ENCODE measurements around the gene CDK6.

The CDK6 gene

GRCh38 chr7:92826258-92826938 is 10.0 kb downstream of the CDK6 start:
- Histone ChIP-seq H3K4me3 (ENCODE audit: low read depth, low read length) (no peak overlapping the region), H3K36me3 (ENCODE audit: insufficient read depth, low read length) (peaks cover 16% of the 10 kb centered on the region)

DNA sequence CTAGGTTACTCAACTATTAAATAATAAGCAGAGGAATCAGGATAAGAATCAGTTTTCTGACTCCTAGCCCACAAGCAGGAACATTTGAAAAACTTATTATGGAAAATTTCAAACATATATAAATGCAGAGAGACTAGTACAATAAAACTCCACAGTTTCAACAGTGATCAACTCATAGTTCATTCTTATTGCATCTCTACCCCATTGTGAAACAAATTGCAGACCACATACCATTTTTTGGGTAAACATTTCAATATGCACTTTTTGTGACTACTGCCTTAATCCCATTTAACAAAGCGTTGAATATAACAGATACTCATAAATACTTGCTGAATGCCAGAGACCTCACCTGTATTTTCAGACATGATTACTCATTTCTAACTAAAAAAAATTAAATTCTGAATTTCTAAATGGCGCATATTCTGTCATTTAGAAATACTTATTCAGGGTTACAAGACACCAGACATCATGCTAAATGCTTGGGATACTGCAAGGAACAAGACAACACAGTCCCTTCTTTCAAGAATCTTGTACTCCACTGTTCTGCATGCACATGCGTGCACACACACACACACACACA is 11.4 kb downstream of the CDK6 start:
- Histone ChIP-seq H3K27me3 (ENCODE audit: insufficient read depth, low read length) (no peaks in the 10 kb centered on the region), H3K4me3 (ENCODE audit: low read depth, low read length) (no peak overlapping the region), H3K36me3 (ENCODE audit: insufficient read depth, low read length) (peaks cover 14% of the 10 kb centered on the region), H2AFZ (ENCODE audit: low read length, unreplicated experiment) (no peak overlapping the region), H3K4me1 (ENCODE audit: control insufficient read depth, insufficient read depth, low read length, unreplicated experiment) (peaks cover 33% of the 10 kb centered on the region), H3K27ac (ENCODE audit: low read depth, low read length) (no peak overlapping the region), H3K79me2 (ENCODE audit: control insufficient read depth, insufficient read depth, low read length, unreplicated experiment) (peaks cover 91% of the 10 kb centered on the region)

More at GRCh38 chr7:92826258-92826938, 10.0 kb downstream of the CDK6 start:
- no peak overlapping the region for H3K27ac ChIP-seq (ENCODE audit: low read depth, low read length)
- H2AFZ ChIP-seq (ENCODE audit: low read length, unreplicated experiment), result no peak overlapping the region
- peaks cover 46% of the 10 kb centered on the region for H3K4me1 ChIP-seq (ENCODE audit: control insufficient read depth, insufficient read depth, low read length, unreplicated experiment)
- H3K27me3 ChIP-seq (ENCODE audit: insufficient read depth, low read length), result no peaks in the 10 kb centered on the region
- H3K79me2 ChIP-seq (ENCODE audit: control insufficient read depth, insufficient read depth, low read length, unreplicated experiment), result peaks cover 93% of the 10 kb centered on the region

DNA sequence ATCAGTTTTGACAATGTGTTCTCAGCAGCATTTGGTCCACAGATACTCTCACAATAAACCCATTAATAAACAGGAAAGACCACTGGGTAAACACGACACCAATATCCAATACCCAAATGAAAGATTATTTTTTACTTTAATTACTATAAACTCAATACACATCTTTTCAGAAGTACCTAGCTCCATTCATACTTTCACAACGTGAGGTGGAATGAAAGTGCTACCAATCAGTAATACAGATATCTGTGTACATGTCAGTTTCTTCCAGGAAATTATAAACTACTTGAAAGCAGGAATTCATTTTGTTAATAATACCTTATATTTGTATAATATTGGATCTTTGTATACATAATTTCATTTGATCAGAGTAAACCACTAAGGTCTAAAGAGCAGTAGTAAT is 11.9 kb downstream of the CDK6 start:
- Histone ChIP-seq H3K4me1 (ENCODE audit: control insufficient read depth, insufficient read depth, low read length, unreplicated experiment) (peaks cover 27% of the 10 kb centered on the region), H3K27me3 (ENCODE audit: insufficient read depth, low read length) (no peaks in the 10 kb centered on the region), H3K79me2 (ENCODE audit: control insufficient read depth, insufficient read depth, low read length, unreplicated experiment) (peaks cover 91% of the 10 kb centered on the region), H2AFZ (ENCODE audit: low read length, unreplicated experiment) (no peak overlapping the region), H3K4me3 (ENCODE audit: low read depth, low read length) (no peak overlapping the region), H3K27ac (ENCODE audit: low read depth, low read length) (no peak overlapping the region), H3K36me3 (ENCODE audit: insufficient read depth, low read length) (peaks cover 20% of the 10 kb centered on the region)

DNA sequence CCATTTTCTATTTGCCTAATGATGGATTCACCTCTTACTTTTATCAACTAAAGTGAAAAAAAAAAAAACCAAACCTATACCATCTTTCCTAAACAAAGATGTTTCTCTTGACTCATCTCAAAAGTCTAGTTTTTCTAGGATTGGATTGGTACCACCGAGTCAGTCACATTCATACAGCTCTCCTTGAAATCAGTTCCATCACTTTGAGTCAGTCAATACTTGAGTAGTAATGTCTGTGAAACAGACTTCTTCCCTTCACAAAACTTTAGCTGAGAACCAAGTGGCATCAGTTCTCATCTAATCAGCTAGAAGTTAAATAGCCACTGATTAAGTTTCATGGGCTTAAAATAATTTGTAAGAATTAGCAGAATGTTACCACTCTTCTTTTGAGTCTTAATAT is 13.3 kb downstream of the CDK6 start:
- peaks cover 16% of the 10 kb centered on the region for H3K36me3 ChIP-seq (ENCODE audit: insufficient read depth, low read length)
- no peak overlapping the region for H3K4me3 ChIP-seq (ENCODE audit: low read depth, low read length)
- no peak overlapping the region for H3K27ac ChIP-seq (ENCODE audit: low read depth, low read length)
- no peak overlapping the region for H2AFZ ChIP-seq (ENCODE audit: low read length, unreplicated experiment)
- H3K79me2 ChIP-seq (ENCODE audit: control insufficient read depth, insufficient read depth, low read length, unreplicated experiment), result peaks cover 91% of the 10 kb centered on the region
- H3K4me1 ChIP-seq (ENCODE audit: control insufficient read depth, insufficient read depth, low read length, unreplicated experiment), result peaks cover 19% of the 10 kb centered on the region
- no peaks in the 10 kb centered on the region for H3K27me3 ChIP-seq (ENCODE audit: insufficient read depth, low read length)

DNA sequence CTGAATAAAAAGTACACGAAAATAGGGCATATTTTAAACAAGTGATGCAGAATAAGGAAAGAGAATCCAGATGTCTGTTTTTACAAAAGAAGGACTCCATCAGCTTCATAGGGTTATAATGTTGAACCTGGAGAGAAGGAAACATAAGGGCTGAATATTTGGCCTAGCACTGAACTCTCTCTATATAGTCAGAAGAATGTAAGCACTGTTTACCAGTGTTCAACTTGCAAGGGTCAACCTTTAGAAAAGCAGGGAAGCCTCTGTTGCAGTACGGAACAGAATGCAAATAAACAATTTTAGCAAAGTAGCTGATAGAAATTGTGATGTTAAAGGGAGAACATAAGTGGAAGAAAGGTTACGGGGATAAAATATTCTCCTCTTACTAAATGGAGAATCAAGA is 16.2 kb downstream of the CDK6 start:
- Histone ChIP-seq H3K27ac (ENCODE audit: low read depth, low read length) (no peak overlapping the region), H3K79me2 (ENCODE audit: control insufficient read depth, insufficient read depth, low read length, unreplicated experiment) (peaks cover 89% of the 10 kb centered on the region), H3K36me3 (ENCODE audit: insufficient read depth, low read length) (peaks cover 19% of the 10 kb centered on the region), H2AFZ (ENCODE audit: low read length, unreplicated experiment) (no peak overlapping the region), H3K27me3 (ENCODE audit: insufficient read depth, low read length) (no peaks in the 10 kb centered on the region), H3K4me3 (ENCODE audit: low read depth, low read length) (no peak overlapping the region), H3K4me1 (ENCODE audit: control insufficient read depth, insufficient read depth, low read length, unreplicated experiment) (peaks cover 15% of the 10 kb centered on the region)

GRCh38 chr7:92817398-92817797 is 19.0 kb downstream of the CDK6 start:
- Histone ChIP-seq H3K4me1 (ENCODE audit: control insufficient read depth, insufficient read depth, low read length, unreplicated experiment) (peaks cover 24% of the 10 kb centered on the region), H3K4me3 (ENCODE audit: low read depth, low read length) (no peak overlapping the region), H3K27me3 (ENCODE audit: insufficient read depth, low read length) (no peaks in the 10 kb centered on the region), H3K36me3 (ENCODE audit: insufficient read depth, low read length) (peaks cover 16% of the 10 kb centered on the region), H3K27ac (ENCODE audit: low read depth, low read length) (no peak overlapping the region), H2AFZ (ENCODE audit: low read length, unreplicated experiment) (no peak overlapping the region), H3K79me2 (ENCODE audit: control insufficient read depth, insufficient read depth, low read length, unreplicated experiment) (peaks cover 89% of the 10 kb centered on the region)

DNA sequence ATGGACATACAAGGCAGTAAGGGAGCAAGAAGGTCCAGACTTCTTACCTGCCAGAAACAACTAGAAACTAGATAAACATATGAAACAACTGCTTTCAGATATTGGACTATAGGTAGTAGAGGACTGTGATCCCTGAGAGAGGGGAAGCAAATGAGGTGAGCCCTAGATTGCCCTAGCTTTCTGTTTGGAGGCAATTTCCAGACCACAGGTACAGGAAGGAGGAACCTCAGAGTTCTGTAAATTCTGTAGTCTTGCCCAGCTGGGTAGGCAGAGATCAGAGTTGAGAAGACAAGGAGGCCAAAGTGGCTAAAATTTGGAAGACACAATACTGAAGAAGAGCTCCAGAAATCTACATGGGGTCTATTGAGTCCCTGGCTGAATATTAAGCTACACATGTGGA is 21.0 kb downstream of the CDK6 start:
- peaks cover 26% of the 10 kb centered on the region for H3K4me1 ChIP-seq (ENCODE audit: control insufficient read depth, insufficient read depth, low read length, unreplicated experiment)
- H3K79me2 ChIP-seq (ENCODE audit: control insufficient read depth, insufficient read depth, low read length, unreplicated experiment), result peaks cover 92% of the 10 kb centered on the region
- H3K27ac ChIP-seq (ENCODE audit: low read depth, low read length), result no peak overlapping the region

GRCh38 chr7:92813390-92814024 is 22.9 kb downstream of the CDK6 start:
- H3K79me2 ChIP-seq (ENCODE audit: control insufficient read depth, insufficient read depth, low read length, unreplicated experiment), result peaks cover 87% of the 10 kb centered on the region
- H3K36me3 ChIP-seq (ENCODE audit: insufficient read depth, low read length), result peaks cover 11% of the 10 kb centered on the region
- peak overlapping the region; percentile 45 for H2AFZ ChIP-seq (ENCODE audit: low read length, unreplicated experiment)
- H3K4me3 ChIP-seq (ENCODE audit: low read depth, low read length), result peak overlapping the region; percentile 46
- H3K27me3 ChIP-seq (ENCODE audit: insufficient read depth, low read length), result no peaks in the 10 kb centered on the region
- H3K27ac ChIP-seq (ENCODE audit: low read depth, low read length), result peak overlapping the region; percentile 55
- H3K4me1 ChIP-seq (ENCODE audit: control insufficient read depth, insufficient read depth, low read length, unreplicated experiment), result peaks cover 45% of the 10 kb centered on the region

More for the DNA sequence above, 21.0 kb downstream of the CDK6 start:
- Histone ChIP-seq H3K27me3 (ENCODE audit: insufficient read depth, low read length) (no peaks in the 10 kb centered on the region), H2AFZ (ENCODE audit: low read length, unreplicated experiment) (no peak overlapping the region), H3K36me3 (ENCODE audit: insufficient read depth, low read length) (peaks cover 20% of the 10 kb centered on the region), H3K4me3 (ENCODE audit: low read depth, low read length) (no peak overlapping the region)

DNA sequence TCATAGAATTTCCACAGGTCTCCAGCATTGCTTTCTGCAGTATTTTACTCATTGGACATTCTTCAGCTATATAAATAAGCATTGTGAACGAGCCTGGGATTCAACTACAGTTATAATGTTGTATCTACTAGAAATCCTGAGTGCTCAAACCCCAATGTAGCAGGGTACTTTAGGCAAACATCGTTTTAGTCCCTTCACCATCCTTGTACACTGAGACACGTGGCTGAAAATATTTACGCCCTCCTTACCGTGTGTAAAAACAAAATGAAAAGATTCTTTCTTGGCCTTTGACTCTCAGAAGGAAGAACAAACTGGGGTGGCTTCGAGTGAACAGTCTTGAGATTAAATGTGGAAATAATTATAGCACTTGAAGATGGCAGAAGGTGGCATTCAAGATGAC is 25.2 kb downstream of the CDK6 start:
- H3K27me3 ChIP-seq (ENCODE audit: insufficient read depth, low read length), result no peaks in the 10 kb centered on the region
- H3K36me3 ChIP-seq (ENCODE audit: insufficient read depth, low read length), result peaks cover 19% of the 10 kb centered on the region
- no peak overlapping the region for H2AFZ ChIP-seq (ENCODE audit: low read length, unreplicated experiment)
- peaks cover 86% of the 10 kb centered on the region for H3K79me2 ChIP-seq (ENCODE audit: control insufficient read depth, insufficient read depth, low read length, unreplicated experiment)
- H3K4me3 ChIP-seq (ENCODE audit: low read depth, low read length), result no peak overlapping the region
- H3K27ac ChIP-seq (ENCODE audit: low read depth, low read length), result no peak overlapping the region
- H3K4me1 ChIP-seq (ENCODE audit: control insufficient read depth, insufficient read depth, low read length, unreplicated experiment), result peaks cover 47% of the 10 kb centered on the region

DNA sequence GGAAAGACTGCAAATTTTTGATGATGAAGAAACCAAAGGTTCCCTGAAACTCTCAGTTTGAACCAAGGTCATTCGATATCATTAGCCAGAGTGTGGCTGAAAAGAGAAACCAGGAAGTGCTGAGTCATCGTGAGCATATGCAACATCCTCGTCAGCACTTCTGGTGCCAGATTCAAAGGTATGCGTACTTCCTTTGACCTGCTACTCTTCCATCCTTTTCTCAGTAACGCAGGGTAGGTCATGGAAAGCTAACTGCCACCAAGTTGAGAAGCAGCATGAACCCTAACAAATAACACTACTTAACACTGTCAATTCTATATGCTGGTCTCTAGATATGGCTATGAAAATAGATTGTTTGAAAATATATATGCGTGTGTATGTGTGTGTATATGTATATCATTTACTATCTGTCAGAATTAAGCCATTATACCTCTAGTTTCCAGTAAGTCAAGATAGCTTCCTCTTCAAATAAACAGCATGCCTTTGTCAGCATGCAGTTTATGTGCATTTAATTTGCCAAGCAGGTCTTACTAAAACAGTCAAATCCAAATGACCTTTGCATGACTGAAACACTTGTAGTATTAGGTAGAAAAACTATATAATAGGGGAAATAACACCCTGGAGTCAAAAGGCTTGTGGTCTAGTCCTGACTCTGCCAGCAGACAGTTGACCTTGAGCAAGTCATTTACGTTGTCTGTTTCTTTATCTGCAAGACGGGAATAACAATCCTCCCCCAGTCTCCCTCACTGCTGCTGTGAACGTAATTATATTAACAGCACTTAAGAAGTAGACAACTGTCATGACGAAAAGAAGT is 26.4 kb downstream of the CDK6 start:
- no peak overlapping the region for H2AFZ ChIP-seq (ENCODE audit: low read length, unreplicated experiment)
- no peaks in the 10 kb centered on the region for H3K27me3 ChIP-seq (ENCODE audit: insufficient read depth, low read length)
- H3K4me3 ChIP-seq (ENCODE audit: low read depth, low read length), result peak overlapping the region; percentile 18; the same call in 1 of the 2 replicates
- H3K36me3 ChIP-seq (ENCODE audit: insufficient read depth, low read length), result peaks cover 18% of the 10 kb centered on the region
- peaks cover 47% of the 10 kb centered on the region for H3K4me1 ChIP-seq (ENCODE audit: control insufficient read depth, insufficient read depth, low read length, unreplicated experiment)
- H3K27ac ChIP-seq (ENCODE audit: low read depth, low read length), result peak overlapping the region; percentile 85
- peaks cover 83% of the 10 kb centered on the region for H3K79me2 ChIP-seq (ENCODE audit: control insufficient read depth, insufficient read depth, low read length, unreplicated experiment)
